Right forelimb (tissue), 1 donor: ENCODE data around the gene RNF144A.

Experiments
- DNase-seq: peaks from one replicate; pipeline ENCODE4 v3.0.0-alpha.2; 2018

Gene RNF144A

DNA sequence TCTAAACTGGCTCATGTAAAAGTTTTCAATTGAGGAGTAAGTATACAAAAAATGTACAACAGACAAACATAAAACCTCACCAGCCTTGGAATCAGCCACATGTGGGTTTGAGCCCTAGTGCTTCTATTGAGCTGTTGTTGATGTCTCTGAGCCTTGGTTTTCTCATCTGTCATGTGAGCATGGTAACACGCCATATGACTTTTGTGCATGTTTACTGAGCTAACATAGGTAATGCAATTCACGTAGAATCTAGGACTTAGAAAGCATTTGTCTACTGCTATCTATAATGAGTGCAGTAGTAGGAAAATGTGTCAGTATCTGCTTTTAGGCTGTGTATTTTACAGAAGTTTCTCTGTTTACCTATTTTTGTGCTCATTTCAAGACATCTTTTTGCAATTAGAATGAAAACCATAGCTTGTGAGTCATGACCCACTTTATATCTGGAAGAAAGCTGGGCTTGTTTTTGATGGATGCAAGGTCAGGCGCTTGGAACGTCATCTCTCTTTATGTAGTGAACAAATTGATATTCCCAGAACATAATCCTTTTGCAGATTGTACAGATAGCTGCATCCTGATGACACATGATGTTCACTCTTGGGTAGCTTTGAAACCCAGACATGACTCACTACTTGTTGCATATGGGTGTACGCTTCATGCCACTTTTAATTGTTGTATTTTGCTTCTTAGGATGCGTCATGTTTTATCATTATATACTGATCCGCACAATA, 94.3 kb downstream of the RNF144A start:
- DNase-seq = no peak

DNA sequence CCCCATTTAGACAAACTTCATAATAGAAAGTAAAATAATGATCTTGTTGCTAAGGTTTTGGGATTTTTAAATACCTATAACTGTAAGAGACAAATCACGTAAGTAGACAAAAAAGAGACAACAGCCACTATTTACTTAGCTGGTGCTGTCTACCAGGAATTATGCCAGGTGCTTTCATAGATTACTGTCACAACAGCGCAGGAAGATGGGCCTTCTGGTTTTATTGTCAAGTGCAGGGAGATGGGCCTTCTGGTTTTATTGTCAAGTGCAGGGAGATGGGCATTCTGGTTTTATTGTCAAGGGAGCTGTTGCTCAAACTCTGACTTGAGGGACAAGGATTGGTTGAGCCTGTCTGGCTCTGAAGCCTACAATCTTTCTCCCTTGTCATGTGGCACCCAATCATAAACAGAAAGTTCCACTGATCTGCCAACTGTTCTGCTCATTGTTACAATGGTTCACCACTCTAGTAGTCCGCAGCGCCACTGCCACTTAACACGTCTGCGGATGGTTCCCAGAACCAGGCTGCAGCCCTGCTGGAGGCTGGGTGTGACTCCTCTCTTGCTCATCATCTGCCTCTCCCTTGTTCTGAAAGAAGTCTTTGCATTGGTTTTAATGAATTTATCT, 95.0 kb downstream of the RNF144A start:
- DNase-seq = no peak

GRCh38 chr2:7013471-7014160, 96.4 kb downstream of the RNF144A start:
- no peak for DNase-seq

- DNase-seq = no peak
Observed at GRCh38 chr2:7014174-7014640, 97.0 kb downstream of the RNF144A start.

DNA sequence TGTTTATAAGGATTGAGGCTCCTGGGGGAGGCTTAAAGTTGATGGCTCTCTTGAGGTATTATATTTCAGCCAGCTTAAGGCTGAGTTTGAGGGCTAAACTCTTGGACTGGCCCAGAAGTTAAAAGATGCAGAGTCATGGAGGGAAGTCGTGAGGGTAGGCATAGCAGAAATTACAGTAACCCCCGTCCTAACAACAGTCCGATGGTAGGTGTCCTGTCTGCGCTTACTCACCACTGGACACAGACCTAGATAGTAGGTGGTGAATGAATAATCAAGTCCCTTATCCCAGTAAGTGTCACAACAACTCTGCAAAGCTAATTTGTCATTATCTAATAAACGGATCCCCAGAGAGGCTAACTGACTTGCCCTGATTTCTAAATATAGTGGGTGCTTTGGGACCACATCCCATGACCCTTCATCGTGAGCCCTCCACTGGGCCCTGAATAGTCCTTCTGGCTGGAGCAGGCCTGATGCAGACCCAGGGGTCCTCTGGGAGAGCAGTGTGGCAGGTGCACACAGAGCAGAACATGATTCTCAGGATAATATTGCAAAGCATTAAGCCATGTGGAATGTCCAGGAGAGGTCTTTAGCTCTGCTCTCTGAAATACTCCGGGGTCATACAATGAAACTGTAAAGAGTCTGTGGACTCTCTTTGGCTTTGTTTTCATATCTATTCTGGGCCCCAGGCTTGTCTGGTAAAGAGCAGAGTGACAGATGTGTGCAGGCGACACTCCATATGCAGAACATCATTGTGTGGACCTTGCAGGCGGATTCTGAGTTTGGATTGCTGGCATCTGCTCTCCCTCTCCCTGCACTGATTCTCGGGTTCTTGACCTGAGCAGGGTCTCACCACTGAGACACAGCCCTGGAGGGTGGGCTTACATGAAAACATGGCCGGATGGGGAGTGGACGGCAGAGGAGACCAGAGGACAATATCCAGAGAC, 98.1 kb downstream of the RNF144A start:
- DNase-seq = no peak

- no peak for DNase-seq
Observed at GRCh38 chr2:7016148-7016547, 98.9 kb downstream of the RNF144A start.

- DNase-seq = no peak
Observed at GRCh38 chr2:7016601-7017211, 99.5 kb downstream of the RNF144A start.

DNA sequence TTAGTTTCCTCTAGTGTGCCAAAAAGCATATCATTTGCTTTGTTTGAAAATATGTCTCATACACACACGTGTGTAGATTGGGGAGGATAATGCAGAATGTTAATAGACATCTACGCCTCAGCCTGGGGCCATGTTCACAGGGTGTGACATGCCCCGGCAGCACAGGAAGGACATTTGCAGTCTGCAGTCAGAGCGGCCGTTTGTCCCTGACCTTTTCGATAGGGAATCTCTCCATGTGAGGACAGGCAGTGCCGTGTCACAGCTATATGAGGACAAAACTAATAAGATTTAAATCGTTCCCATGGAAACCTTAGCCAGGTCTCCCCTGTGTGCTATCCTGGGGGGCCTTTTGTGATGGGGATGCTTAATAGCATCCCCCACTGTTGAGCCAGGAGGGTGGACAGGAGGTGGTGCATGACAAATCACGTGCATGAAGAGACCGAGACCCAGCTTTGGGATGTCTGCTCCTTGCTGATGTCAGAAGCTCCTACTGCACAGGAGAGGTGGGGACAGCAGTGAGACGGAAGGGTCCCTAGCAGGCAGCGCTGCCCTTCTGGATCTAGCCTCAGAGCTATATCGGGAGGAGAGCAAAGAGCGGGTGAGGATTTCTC, 100.6 kb downstream of the RNF144A start:
- no peak for DNase-seq

DNA sequence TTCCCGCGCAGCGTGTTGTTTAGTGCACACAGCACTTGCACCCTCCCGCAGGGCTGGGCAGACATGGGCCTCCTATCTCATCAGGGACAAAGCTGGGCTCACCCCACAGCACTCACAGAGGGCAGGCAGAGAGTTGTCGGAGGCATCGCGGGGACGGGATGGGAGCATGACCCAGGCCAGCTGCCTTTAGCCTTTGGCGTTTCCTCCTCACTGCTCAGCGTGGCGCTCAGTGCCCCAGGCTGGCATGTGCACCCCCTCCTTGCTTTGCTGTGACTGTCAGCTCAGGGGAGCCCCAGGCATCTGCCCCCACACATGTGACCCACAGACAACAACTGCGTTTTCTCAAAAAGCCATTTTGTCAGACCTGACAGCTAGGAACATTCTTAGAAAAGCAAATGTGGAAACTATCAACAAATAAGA, 101.1 kb downstream of the RNF144A start:
- no peak for DNase-seq

DNA sequence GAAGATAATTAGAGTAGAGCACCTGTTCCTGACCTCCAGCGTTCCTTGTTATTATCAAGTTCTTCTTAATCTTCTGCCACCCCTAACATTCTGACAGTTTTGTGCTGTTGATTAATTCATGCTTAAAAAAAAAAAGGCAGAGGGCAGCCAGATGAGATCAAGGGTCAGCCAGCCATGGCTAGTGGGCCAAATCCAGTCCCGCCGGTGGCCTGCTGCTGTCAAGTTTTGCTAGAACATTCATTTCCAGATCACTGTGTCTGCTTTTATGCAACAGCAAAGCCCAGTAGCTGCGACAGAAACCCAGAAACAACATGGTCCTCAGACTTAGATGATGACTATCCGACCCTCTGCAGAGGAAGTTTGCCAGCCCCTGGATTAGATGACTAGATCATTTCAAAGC, 101.6 kb downstream of the RNF144A start:
- no peak for DNase-seq

DNA sequence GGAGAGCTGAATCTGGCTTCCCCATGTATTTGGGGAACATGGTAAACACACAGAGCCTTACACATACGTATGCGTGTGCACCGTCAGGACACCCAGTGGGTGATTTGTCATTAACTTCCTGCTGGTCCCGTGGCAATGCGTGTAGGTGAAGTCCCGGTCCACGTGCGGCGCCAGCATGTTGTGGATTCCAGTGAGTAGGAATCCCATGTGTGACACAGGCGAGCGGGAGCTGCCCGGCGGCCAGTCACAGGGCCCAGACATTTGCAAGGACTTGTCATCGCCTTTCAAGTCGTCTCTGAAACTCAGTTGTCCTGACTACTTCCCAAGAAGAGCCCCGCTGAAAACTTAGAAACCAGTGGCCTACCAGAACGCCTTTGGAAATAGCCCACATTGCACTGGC, 102.0 kb downstream of the RNF144A start:
- DNase-seq = no peak

- no peak for DNase-seq
Observed at GRCh38 chr2:7020059-7020458, 102.8 kb downstream of the RNF144A start.

- no peak for DNase-seq
Observed at GRCh38 chr2:7020468-7020867, 103.3 kb downstream of the RNF144A start.

DNA sequence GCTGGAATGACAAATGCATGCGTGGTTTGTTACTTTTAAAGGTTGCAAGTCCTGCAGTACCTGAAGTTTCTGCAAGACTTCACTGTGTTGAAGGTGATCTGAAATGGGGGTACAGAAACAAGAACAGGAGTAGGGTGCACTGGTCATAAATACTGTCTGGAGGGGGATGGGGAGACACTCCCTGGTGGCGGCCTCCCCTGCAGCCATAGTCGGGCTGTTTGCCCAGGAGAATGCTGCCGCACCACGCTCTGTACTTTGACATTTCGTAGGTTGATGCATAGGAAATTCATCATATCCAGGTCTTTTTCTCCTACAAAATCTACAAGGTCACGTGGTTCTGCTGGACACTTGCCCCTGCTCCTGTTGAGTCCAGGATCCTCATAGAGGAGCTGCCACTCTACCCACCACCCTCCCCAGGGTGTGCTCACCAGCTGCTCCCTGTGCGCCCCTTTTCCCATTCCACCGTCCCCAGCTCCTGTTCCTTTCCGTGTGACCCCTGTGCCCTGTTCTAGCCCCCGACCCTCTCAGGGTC, 103.8 kb downstream of the RNF144A start:
- no peak for DNase-seq

- no peak for DNase-seq
Observed at GRCh38 chr2:7022492-7023385, 105.5 kb downstream of the RNF144A start.

GRCh38 chr2:7023542-7023941, 106.3 kb downstream of the RNF144A start:
- DNase-seq = no peak

DNA sequence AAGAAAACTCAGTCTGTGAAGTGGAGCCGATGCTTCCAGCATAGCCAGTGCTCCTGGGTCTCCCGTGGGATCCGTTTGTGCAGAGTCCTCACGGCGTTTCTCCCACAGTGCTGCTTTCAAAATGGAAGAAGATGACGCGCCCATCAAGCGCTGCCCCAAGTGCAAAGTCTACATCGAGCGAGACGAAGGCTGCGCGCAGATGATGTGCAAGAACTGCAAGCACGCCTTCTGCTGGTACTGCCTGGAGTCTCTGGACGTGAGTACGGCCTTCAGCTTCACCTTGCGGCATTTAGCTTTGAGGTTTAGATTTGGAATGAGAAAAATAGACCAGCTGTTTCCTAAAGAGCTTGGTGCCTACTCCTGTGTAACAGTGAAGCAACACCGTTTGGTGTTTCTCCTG, 107.0 kb downstream of the RNF144A start:
- no peak for DNase-seq

DNA sequence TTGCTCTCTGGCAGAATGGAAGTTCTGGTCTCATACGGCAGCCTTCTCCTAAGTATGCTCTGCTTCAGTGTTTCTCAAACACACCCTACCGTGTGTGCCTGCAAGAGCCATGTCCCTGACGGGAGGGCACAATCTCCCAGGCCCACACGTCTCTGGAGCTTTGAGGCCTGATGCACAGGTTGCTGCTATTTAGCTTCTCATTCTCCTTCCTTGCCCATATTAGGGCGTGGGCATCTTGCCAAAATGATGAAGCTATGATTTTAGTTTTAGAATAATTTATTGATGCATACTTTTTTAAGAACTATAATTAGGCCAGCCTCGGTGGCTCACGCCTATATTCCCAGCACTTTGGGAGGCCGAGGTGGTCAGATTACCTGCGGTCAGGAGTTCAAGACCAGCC, 107.9 kb downstream of the RNF144A start:
- DNase-seq = no peak

- peak; percentile 64 for DNase-seq
Observed at GRCh38 chr2:7026742-7027141, 109.5 kb downstream of the RNF144A start.

DNA sequence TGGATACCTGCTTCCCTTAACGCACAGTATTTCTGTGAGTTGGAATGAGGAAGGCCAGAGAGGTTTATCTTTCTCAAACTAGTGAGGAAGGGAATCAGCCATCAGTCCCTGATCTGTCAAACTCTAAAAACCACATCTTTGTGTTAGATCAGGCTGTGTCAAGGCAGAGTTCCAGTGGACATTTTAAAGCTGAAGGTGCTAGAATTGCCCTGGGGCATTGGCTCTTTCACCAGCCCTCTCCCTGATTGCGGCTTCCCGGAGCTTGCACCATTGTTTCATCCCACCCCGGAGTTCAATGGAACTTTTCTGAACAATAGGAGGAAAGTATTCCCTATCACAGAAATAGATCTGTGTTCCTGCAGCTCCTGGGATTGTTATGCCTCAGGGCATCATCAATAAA, 110.2 kb downstream of the RNF144A start:
- no peak for DNase-seq
